ENCODE data around the gene CREG1.
A peak's percentile ranks its signal among the peaks of the same experiment; 100 is the strongest.

Gene CREG1

DNA sequence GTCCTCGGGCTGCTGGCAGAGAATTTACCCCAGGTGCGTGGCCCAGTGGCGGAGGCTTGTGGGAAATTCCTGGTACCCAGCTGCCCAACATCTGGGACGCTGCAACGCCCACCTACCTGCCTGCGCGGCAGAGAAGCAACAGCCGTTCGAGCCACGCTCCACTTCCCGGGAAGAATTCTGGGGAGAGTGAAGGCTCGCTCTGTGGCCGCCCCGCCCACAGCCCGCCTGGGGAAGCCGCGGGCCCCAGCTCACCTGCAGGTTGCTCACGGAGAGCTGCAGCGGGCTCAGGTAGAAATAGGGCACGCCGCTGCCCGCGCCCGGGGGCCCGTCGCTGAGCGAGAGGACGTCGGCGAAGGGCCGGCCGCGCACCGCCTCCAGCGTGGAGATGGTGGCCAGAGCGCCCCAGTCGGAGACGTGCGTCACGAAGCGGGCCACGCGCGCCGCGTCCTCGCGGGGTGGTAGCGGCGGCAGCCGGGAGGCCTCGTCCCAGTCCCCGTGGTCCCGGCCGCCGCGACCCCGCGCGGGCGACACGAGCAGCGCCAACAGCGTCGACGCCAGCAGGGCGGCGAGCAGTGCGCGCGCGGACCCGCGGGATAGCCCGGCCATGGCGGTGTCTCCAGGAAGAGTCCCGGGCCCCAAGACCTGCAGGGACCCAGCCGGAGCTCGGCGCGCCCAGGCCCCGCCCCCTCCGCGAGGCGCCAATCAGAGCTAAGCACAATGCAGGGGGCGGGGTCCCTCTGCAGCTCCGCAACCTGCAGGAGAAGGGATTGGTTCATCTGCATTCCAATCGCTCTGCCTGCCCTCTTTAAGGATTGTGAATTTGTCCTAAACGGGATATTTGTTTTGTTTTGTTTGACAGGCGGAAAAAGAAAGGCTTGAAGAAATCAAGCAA is at the start of gene CREG1:
TSS of gene CREG1 (minus strand) at position 627 of the 892 bp plus-strand sequence.
- Mint-ChIP-seq H3K27ac (peak within 1 kb of the TSS; percentile 87), H3K9me3 (no peaks in the 10 kb centered on the region), H3K4me3 (peak within 1 kb of the TSS; percentile 92), H3K27me3 (no peaks in the 10 kb centered on the region), H3K36me3 (ENCODE audit: low read depth) (peaks cover 44% of the 10 kb centered on the region), H3K4me1 (ENCODE audit: low read depth) (peaks cover 53% of the 10 kb centered on the region)
- intact Hi-C loops (cut with micrococcal nuclease) = loop anchor here (2.0 to 5.0 kb wide), 2 partner anchors 13 to 331 kb away; partner anchors contain the start of gene POU2F1

DNA sequence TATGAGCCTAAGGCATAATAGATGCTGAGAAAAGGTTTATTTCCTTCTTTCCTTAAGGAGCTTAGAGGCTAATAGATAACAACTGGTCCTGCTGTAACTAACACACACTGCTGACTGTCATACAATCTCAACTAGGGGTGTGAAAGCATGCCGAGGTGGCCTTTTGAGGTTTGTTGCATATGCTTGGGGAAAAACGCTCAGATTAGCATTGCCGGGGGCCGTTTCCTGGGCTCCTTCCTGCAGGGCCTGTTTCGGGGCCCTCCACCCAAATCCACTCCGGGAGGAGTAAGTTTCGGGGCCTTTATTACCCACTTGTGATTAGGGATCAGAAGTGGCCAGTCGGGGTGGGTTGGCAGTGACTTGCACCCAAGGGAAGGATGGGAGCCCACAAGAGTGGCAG is 49.3 kb upstream of the CREG1 start:
- Mint-ChIP-seq H3K9me3 (peaks cover 14% of the 10 kb centered on the region), H3K27ac (peak overlapping the region; percentile 39), H3K4me1 (ENCODE audit: low read depth) (peaks cover 58% of the 10 kb centered on the region), H3K36me3 (ENCODE audit: low read depth) (peaks cover 8% of the 10 kb centered on the region), H3K27me3 (no peaks in the 10 kb centered on the region), H3K4me3 (no peak overlapping the region)
- intact Hi-C loops (cut with micrococcal nuclease) = loop anchor here (5.0 kb wide), 1 partner anchor 41 kb away; no protein-coding TSS in a partner anchor

DNA sequence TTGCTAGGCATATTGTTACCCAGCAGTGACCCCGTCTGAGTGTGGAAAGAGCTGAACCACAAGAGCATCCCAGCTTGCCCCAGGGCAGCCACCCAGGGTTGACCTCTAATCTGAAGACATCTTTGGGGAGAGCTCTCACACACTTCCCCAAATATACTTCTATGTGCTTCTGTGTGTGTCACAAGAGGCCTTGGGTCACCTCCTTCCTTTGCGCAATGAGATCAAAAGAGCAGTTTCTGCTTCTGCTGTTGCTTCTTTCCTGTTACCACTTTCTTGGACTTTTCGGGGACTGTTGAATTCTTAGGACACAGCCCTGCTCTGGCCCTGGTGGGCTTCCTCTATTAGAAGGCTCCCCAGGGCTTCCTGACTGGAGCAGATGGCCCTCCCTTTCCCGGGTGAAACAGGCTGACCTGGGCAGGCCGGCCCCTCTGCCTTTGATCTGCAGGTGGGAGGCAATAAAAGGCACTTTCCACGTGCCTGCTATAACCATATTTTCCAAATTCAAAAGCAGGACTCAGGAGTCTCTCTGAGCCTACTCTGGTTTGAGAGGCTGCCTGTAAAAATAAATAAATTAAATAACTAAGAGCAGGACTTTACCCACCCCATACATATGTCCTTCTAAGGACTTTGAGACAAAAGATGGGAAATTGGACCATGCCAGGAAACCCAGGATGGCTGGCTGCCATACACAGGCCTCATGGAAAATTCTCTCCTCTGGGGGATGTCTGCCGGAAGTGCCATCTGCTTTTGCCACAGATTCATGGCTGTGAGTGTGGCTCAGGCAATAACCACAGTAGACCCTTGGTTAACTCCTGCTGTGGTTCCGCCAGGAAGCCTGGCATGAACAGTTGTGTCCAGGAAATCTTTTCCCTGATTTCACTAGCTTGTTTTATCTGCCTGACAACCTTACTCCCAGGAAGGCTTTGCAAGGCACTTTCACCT is 48.2 kb upstream of the CREG1 start:
- H3K4me1 Mint-ChIP-seq (ENCODE audit: low read depth) = peaks cover 58% of the 10 kb centered on the region
- H3K36me3 Mint-ChIP-seq (ENCODE audit: low read depth) = peaks cover 1% of the 10 kb centered on the region
- H3K9me3 Mint-ChIP-seq = peaks cover 2% of the 10 kb centered on the region
- intact Hi-C loops (cut with micrococcal nuclease) = loop anchor here (2.0 to 5.0 kb wide), 2 partner anchors 29 to 39 kb away; partner anchors contain the start of gene RCSD1
- H3K27ac Mint-ChIP-seq = peak overlapping the region; percentile 86
- no peaks in the 10 kb centered on the region for H3K27me3 Mint-ChIP-seq
- H3K4me3 Mint-ChIP-seq = no peak overlapping the region

DNA sequence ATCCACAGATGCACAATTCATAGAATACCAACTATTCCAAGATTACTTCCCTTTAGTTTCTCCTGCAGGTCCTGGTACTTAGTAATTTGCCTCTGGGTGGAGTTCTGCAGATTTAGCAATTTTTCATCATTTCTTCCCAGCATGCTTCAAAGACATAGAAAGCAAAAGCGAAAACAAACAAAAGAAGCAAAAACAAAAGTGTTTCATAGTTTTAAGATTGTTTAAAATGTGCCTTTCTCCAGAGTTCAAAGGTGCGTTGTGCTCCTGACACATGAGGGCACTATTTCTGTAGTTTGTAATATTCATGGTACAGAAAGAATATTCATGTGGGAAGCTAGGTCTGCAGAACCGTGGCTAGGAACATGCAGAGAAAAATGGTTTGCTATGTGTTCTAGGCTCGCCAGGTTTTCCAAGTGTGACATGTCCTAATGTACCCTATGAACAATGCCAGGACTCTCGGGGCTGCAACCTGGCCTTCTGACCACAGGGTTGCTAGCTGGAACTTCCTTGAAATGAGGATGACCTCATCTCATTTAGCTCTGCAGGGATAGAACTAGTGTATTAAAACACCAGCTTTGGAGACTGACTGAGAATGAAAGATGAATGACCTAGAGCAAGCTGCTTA is 46.5 kb upstream of the CREG1 start:
- peak overlapping the region; percentile 59 for H3K27ac Mint-ChIP-seq

DNA sequence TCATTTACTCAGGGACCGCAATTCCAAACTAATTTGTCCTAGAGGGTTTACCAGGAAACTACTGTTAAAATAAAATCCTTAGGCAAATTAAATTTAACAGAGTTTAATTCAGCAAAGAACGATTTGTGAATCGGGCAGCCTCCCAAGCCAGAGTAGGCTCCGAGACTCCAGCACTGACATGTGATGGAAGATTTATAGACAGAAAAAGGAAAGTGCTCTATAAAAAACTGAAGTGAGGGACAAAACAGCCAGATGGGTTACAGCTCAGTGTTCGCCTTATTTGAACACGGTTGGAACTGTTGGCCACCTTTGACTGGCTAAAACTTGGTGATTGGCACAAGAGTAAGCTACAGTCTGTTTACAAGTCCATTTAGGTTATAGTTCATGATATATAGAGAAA is 41.3 kb upstream of the CREG1 start:
- H3K9me3 Mint-ChIP-seq = no peaks in the 10 kb centered on the region
- intact Hi-C loops (cut with micrococcal nuclease) = no loop called here
- peaks cover 12% of the 10 kb centered on the region for H3K4me1 Mint-ChIP-seq (ENCODE audit: low read depth)
- H3K4me3 Mint-ChIP-seq = no peak overlapping the region
- no peaks in the 10 kb centered on the region for H3K36me3 Mint-ChIP-seq (ENCODE audit: low read depth)
- no peak overlapping the region for H3K27ac Mint-ChIP-seq
- no peaks in the 10 kb centered on the region for H3K27me3 Mint-ChIP-seq

More for the DNA sequence above, 46.5 kb upstream of the CREG1 start:
- peaks cover 51% of the 10 kb centered on the region for H3K4me1 Mint-ChIP-seq (ENCODE audit: low read depth)
- no peaks in the 10 kb centered on the region for H3K36me3 Mint-ChIP-seq (ENCODE audit: low read depth)
- intact Hi-C loops (cut with micrococcal nuclease) = loop anchor here (1.0 to 5.0 kb wide), 3 partner anchors 31 to 87 kb away; partner anchors contain the start of gene RCSD1
- H3K4me3 Mint-ChIP-seq = no peak overlapping the region
- no peaks in the 10 kb centered on the region for H3K9me3 Mint-ChIP-seq
- H3K27me3 Mint-ChIP-seq = no peaks in the 10 kb centered on the region

DNA sequence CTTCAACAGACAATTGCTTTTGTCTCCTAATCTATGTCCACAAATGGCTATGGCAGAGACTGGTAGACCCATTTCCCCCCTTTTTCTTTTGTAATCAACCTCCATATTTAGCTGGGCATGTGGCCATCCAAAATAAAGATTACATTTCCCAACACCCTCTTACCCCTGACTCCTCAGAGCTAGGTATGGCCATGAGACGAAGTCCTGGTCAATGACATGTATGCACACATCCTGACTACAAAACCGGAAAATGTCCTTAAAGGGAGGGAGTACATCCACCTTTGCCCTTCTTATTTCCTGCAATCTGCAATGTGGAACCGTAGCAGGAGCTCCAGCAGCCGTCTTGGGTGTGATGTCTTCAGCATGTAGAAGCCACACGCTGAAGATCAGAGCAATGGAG is 40.3 kb upstream of the CREG1 start:
- H3K36me3 Mint-ChIP-seq (ENCODE audit: low read depth) = no peaks in the 10 kb centered on the region
- H3K4me3 Mint-ChIP-seq = no peak overlapping the region
- H3K27me3 Mint-ChIP-seq = no peaks in the 10 kb centered on the region
- H3K27ac Mint-ChIP-seq = no peak overlapping the region
- H3K9me3 Mint-ChIP-seq = no peaks in the 10 kb centered on the region
- peaks cover 16% of the 10 kb centered on the region for H3K4me1 Mint-ChIP-seq (ENCODE audit: low read depth)
- intact Hi-C loops (cut with micrococcal nuclease) = no loop called here

DNA sequence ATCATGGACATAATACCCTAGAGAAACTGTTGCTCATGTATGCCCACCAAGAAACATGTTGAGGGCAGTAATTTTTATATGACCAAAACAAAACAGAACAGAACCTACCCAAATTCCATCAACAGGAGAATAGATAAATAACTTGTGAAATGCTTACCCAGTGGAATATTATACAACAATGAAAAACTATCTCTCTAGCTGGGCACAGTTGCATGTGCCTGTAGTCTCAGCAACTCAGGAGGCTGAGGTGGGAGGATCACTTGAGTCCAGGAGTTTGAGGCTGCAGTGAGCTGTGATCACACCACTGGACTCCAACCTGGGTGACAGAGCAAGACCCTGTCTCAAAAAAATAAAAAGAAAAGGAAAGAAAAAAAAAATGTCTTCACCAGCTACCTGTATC is 38.9 kb upstream of the CREG1 start:
- intact Hi-C loops (cut with micrococcal nuclease) = no loop called here
- peaks cover 24% of the 10 kb centered on the region for H3K4me1 Mint-ChIP-seq (ENCODE audit: low read depth)
- H3K9me3 Mint-ChIP-seq = no peaks in the 10 kb centered on the region
- no peak overlapping the region for H3K27ac Mint-ChIP-seq
- H3K27me3 Mint-ChIP-seq = no peaks in the 10 kb centered on the region
- H3K4me3 Mint-ChIP-seq = no peak overlapping the region
- no peaks in the 10 kb centered on the region for H3K36me3 Mint-ChIP-seq (ENCODE audit: low read depth)

DNA sequence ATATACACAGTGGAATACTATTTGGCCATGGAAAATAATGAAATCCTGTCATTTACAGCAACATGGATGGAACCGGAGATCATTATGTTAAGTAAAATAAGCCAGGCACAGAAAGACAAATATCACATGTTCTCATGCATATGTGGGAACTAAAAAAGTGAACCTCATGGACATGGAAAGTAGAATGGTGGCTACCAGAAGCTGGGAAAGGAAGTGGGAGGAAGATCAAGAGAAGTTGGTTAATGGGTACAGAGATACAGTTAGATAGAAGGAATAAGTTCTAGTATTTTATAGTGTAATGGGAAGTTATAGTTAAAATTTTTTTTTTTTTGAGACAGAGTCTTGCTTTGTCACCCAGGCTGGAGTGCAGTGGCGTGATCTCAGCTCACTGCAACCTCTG is 34.8 kb upstream of the CREG1 start:
- no peaks in the 10 kb centered on the region for H3K36me3 Mint-ChIP-seq (ENCODE audit: low read depth)
- H3K27me3 Mint-ChIP-seq = peaks cover 4% of the 10 kb centered on the region
- intact Hi-C loops (cut with micrococcal nuclease) = no loop called here
- no peak overlapping the region for H3K4me3 Mint-ChIP-seq
- peaks cover 39% of the 10 kb centered on the region for H3K4me1 Mint-ChIP-seq (ENCODE audit: low read depth)
- peak overlapping the region; percentile 71 for H3K27ac Mint-ChIP-seq
- H3K9me3 Mint-ChIP-seq = no peaks in the 10 kb centered on the region

DNA sequence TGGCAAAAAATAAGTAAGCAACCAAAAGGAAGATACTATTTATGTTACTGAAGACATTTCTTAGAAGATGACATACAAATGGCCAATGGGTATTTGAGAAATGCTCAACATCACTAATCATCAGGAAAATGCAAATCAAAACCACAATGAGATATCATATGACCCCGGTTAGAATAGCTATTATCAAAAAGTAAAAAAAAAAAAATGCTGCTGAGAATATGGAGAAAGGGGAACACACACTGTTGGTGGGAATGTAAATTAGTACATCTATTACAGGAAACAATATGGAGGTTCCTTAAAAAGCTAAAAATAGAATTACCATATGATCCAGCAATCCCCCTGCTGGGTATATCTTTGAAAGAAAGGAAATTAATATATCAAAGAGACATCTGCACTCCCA is 34.3 kb upstream of the CREG1 start:
- Mint-ChIP-seq H3K9me3 (no peaks in the 10 kb centered on the region), H3K4me1 (ENCODE audit: low read depth) (peaks cover 39% of the 10 kb centered on the region), H3K4me3 (no peak overlapping the region), H3K36me3 (ENCODE audit: low read depth) (no peaks in the 10 kb centered on the region), H3K27ac (peak overlapping the region; percentile 71), H3K27me3 (peaks cover 4% of the 10 kb centered on the region)
- intact Hi-C loops (cut with micrococcal nuclease) = no loop called here

DNA sequence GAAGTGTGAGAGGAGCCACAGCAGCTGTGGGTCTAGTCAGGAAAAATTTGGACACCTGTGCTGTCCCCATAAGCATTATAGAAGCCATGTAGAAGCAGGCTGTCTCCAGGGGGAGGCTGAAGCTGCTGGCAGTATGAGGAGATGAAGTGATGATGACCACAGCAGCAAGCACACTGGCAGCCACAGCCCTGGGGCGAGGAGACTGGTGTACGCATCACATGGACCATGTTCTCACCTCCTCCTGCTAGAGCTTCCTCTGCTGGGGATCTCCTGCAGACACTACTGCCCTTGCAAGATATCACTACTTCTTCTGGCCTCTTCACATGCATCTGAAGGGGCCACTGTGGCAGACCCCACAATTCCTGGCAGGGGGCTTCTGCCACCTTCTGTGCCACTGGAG is 33.8 kb upstream of the CREG1 start:
- no peak overlapping the region for H3K4me3 Mint-ChIP-seq
- no peaks in the 10 kb centered on the region for H3K36me3 Mint-ChIP-seq (ENCODE audit: low read depth)
- H3K27me3 Mint-ChIP-seq = peaks cover 4% of the 10 kb centered on the region
- peaks cover 39% of the 10 kb centered on the region for H3K4me1 Mint-ChIP-seq (ENCODE audit: low read depth)
- peak overlapping the region; percentile 71 for H3K27ac Mint-ChIP-seq
- H3K9me3 Mint-ChIP-seq = no peaks in the 10 kb centered on the region
- intact Hi-C loops (cut with micrococcal nuclease) = no loop called here

DNA sequence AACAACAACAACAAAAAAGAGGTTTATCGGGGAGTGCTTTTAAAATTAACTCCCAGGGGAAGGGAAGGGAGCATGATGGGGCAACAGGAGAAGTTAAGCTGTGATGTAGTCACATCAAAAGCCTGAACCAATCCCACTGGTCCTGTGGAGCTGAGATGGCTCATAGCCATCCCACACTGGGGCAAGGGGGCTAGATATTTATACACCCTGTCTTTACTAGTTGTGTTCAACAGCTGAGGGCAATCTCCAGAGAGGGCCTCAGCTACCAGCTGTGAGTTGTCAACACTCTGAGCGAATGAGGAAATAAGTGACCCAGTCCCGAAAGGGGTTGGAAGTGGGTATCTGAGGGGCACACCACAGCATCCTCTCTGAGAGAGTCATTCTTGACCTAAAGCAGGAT is 31.0 kb upstream of the CREG1 start:
- intact Hi-C loops (cut with micrococcal nuclease) = no loop called here
- peak overlapping the region; percentile 22 for H3K27ac Mint-ChIP-seq
- H3K27me3 Mint-ChIP-seq = peaks cover 4% of the 10 kb centered on the region
- H3K4me3 Mint-ChIP-seq = no peak overlapping the region
- peaks cover 36% of the 10 kb centered on the region for H3K4me1 Mint-ChIP-seq (ENCODE audit: low read depth)
- H3K9me3 Mint-ChIP-seq = no peaks in the 10 kb centered on the region
- no peaks in the 10 kb centered on the region for H3K36me3 Mint-ChIP-seq (ENCODE audit: low read depth)

DNA sequence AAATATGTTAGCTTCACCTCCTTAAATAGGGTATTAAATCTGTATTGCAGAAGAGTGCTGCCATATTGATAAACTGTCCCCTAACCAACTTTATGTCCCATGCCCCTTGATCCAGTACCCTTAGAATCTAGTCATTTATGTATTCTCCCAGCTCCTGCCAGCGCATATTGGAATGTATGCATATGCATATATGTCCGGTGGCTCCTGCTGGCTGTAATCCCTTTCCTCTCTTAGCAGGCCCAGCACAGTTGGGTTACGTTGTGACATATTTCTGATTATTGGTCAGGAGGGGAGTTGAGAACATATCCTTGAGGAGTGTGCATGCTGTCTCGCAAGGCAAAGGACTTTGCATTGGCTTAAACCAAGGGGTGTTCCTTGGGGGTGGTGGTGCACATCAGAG is 29.2 kb upstream of the CREG1 start:
- peaks cover 4% of the 10 kb centered on the region for H3K27me3 Mint-ChIP-seq
- H3K4me1 Mint-ChIP-seq (ENCODE audit: low read depth) = peaks cover 17% of the 10 kb centered on the region
- no peaks in the 10 kb centered on the region for H3K9me3 Mint-ChIP-seq
- H3K27ac Mint-ChIP-seq = no peak overlapping the region
- intact Hi-C loops (cut with micrococcal nuclease) = no loop called here
- no peaks in the 10 kb centered on the region for H3K36me3 Mint-ChIP-seq (ENCODE audit: low read depth)
- H3K4me3 Mint-ChIP-seq = no peak overlapping the region

DNA sequence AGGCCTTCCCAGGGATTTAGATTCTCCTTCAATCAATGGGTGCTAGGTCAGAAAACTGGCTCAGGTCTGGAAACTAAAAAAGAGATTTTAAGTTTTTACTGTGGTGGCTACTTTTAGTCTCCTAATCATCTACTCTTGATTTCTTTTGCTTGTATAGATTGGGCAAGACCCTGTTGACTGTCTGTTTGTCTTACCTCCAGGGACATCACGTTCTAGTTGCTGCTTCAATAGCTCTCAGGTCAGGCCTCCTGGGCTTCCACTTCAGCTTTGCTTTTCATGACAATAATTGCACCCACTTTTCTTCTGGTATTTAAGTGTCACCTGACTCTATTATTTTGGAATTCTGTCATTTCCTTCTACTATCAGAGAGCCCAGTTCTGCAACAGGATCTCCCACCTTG is 28.5 kb upstream of the CREG1 start:
- intact Hi-C loops (cut with micrococcal nuclease) = no loop called here
- no peak overlapping the region for H3K4me3 Mint-ChIP-seq
- peaks cover 4% of the 10 kb centered on the region for H3K27me3 Mint-ChIP-seq
- H3K4me1 Mint-ChIP-seq (ENCODE audit: low read depth) = peaks cover 11% of the 10 kb centered on the region
- no peak overlapping the region for H3K27ac Mint-ChIP-seq
- H3K36me3 Mint-ChIP-seq (ENCODE audit: low read depth) = no peaks in the 10 kb centered on the region
- H3K9me3 Mint-ChIP-seq = no peaks in the 10 kb centered on the region

Measured in dendritic cell treated with granulocyte-macrophage colony-stimulating factor and Interleukin-4, amounts not matched to agents 40 ng/mL and 50 ng/mL, for 4 days (primary cell).